Muscle of back (tissue), 13 donors: ENCODE measurements around the gene PKD1L1. TPM values are rescaled to one million over a fixed set of nuclear protein-coding genes. Genes with fewer than 3 reads are reported as not detected.
"Not testable (repeated sequence)": the region's sequence is repeated elsewhere in the genome, so short reads cannot be mapped to it uniquely, and the experiment has no call there.

Experiments
- DNase-seq, 3 donors: peaks; one replicate each; pipeline versions ENCODE4 v3.0.0 to v3.0.0-alpha.2; 2013
- long read RNA-seq, 9 donors: transcript quantifications; one replicate each; lab custom pipeline, GENCODE V29; 2026
- polyA plus RNA-seq, 10 donors: library from polyadenylated mRNA; unstranded; fragments of 120-200 nt; gene quantifications; one replicate each; pipeline ENCODE4 v1.2.1, GENCODE V29; 2013; ENCODE audit not compliant: insufficient read length in 10 of 10

PKD1L1 gene
- polyA plus RNA-seq, result 1 to 10 TPM in 2 of 10 donors, under 1 TPM in 8; 0.14 to 1.4 (median 0.67) TPM
- long read RNA-seq, donor 1, result 0 reads
- long read RNA-seq, donor 2, result 0 reads
- long read RNA-seq, donor 3, result 0 reads
- long read RNA-seq, donor 4, result 0 reads
- long read RNA-seq, donor 5, result 0 reads
- long read RNA-seq, donor 6, result 0 reads
- long read RNA-seq, donor 7, result 0 reads
- long read RNA-seq, donor 8, result 0 reads
- long read RNA-seq, donor 9, result 0 reads

GRCh38 chr7:47948141-47948790 lies at the start of gene PKD1L1:
PKD1L1 (minus strand) TSS chr7:47948466; CDS start chr7:47948440, 26 bp downstream.
- DNase-seq, result no peak

GRCh38 chr7:47992446-47992845 lies 44.2 kb upstream of the PKD1L1 start:
- no peak for DNase-seq

GRCh38 chr7:47991741-47992311 lies 43.6 kb upstream of the PKD1L1 start:
- peak; percentile 65 to 94 (median 81) for DNase-seq

GRCh38 chr7:47991270-47991669 lies 43.0 kb upstream of the PKD1L1 start:
- DNase-seq, result no peak

- no peak for DNase-seq
Measured at GRCh38 chr7:47990592-47990991, 42.3 kb upstream of the PKD1L1 start.

- DNase-seq, result not testable (repeated sequence)
Measured at GRCh38 chr7:47989607-47990400, 41.5 kb upstream of the PKD1L1 start.

- DNase-seq, result no peak
Measured at GRCh38 chr7:47988496-47989386, 40.5 kb upstream of the PKD1L1 start.

- DNase-seq, result no peak
Measured at GRCh38 chr7:47982610-47983009, 34.3 kb upstream of the PKD1L1 start.

GRCh38 chr7:47980648-47981047 lies 32.4 kb upstream of the PKD1L1 start:
- not testable (repeated sequence) for DNase-seq

- no peak for DNase-seq
Measured at GRCh38 chr7:47979832-47980181, 31.5 kb upstream of the PKD1L1 start.

GRCh38 chr7:47979145-47979831 lies 31.0 kb upstream of the PKD1L1 start, which contains the start of gene HUS1:
HUS1 (minus strand) TSS chr7:47979615; CDS start chr7:47979519, 96 bp downstream.
- peak; percentile 87 to 97 (median 91) for DNase-seq

GRCh38 chr7:47978790-47979144 lies 30.5 kb upstream of the PKD1L1 start:
- no peak for DNase-seq

- DNase-seq, result no peak
Measured at GRCh38 chr7:47973739-47974138, 25.5 kb upstream of the PKD1L1 start.

GRCh38 chr7:47970761-47971160 lies 22.5 kb upstream of the PKD1L1 start:
- peak in 1 of 3 donors; percentile 30 for DNase-seq

- peak in 2 of 3 donors; percentile 52 to 65 for DNase-seq
Measured at GRCh38 chr7:47968847-47969774, 20.8 kb upstream of the PKD1L1 start.

- DNase-seq, result no peak
Measured at GRCh38 chr7:47967708-47968107, 19.4 kb upstream of the PKD1L1 start.

GRCh38 chr7:47967123-47967522 lies 18.9 kb upstream of the PKD1L1 start:
- DNase-seq, result no peak

GRCh38 chr7:47965456-47965855 lies 17.2 kb upstream of the PKD1L1 start:
- DNase-seq, result no peak

- no peak for DNase-seq
Measured at GRCh38 chr7:47962262-47962661, 14.0 kb upstream of the PKD1L1 start.

- DNase-seq, result no peak
Measured at GRCh38 chr7:47957156-47957555, 8.9 kb upstream of the PKD1L1 start.
